GM12872 (cell line): ENCODE measurements around the gene MPG.

Source experiments
- CTCF ChIP-seq: IDR thresholded peaks from 3 replicates; pipeline ENCODE4 v1.5.1; 2011; ENCODE audit warnings: low read depth, mild to moderate bottlenecking, low read length, moderate library complexity; ENCODE audit not compliant: insufficient read depth

The MPG gene

GRCh38 chr16:45454-45853, 32.6 kb upstream of the MPG start:
- TF ChIP-seq CTCF = no peak

- TF ChIP-seq CTCF = no peak
These were observed 30.8 kb upstream of the MPG start for GRCh38 chr16:47234-47633.

- TF ChIP-seq CTCF = no peak
These were observed 27.0 kb upstream of the MPG start for GRCh38 chr16:50769-51591.

GRCh38 chr16:53346-54236, 24.4 kb upstream of the MPG start, which contains the start of the genes POLR3K and SNRNP25:
POLR3K (minus strand) TSS chr16:53608; CDS start chr16:53586, 22 bp downstream.
SNRNP25 (plus strand) TSS chr16:53828; CDS start chr16:54017, 189 bp downstream.
- TF ChIP-seq CTCF = no peak

GRCh38 chr16:54237-54581, 23.8 kb upstream of the MPG start:
- TF ChIP-seq CTCF = no peak

GRCh38 chr16:55571-56136, 22.4 kb upstream of the MPG start:
- TF ChIP-seq CTCF = no peak
